Thyroid gland (tissue), 4 donors: ENCODE data around the gene CEP72. TPM values are rescaled to one million over a fixed set of nuclear protein-coding genes. Genes with fewer than 3 reads are reported as not detected.

Experiments
- DNase-seq, 2 donors: peaks; one replicate each; pipeline ENCODE4 v3.0.0-alpha.2; 2019
- H3K27ac ChIP-seq, 3 donors: fragments of 200-600 bp; sonication (generic); 1 replicate in 2 of 3; 2 replicates in 1 of 3; pipeline ENCODE4 v1.5.1; 2016 to 2019; ENCODE audit warnings: mild to moderate bottlenecking in 1 of 3, moderate library complexity in 1 of 3
- H3K27me3 ChIP-seq: fragments of 200-600 bp; sonication (generic); one replicate; pipeline ENCODE4 v1.5.1; 2019
- H3K36me3 ChIP-seq, 2 donors: fragments of 200-600 bp; sonication (generic); one replicate each; pipeline ENCODE4 v1.5.1; 2016 to 2019
- H3K4me1 ChIP-seq, 2 donors: fragments of 200-600 bp; sonication (generic); one replicate each; pipeline ENCODE4 v1.5.1; 2017 to 2019
- H3K4me3 ChIP-seq, 3 donors: fragments of 200-600 bp; sonication (generic); replicated peaks in 1 of 3; 1 replicate in 2 of 3; 2 replicates in 1 of 3; pipeline ENCODE4 v1.5.1; 2016; ENCODE audit warnings: mild to moderate bottlenecking in 1 of 3
- H3K9me3 ChIP-seq: fragments of 200-600 bp; sonication (generic); one replicate; pipeline ENCODE4 v1.5.1; 2017
- CTCF ChIP-seq, 6 experiments: fragments of 200-600 bp in 3 of 6; fragments of 450-650 bp in 3 of 6; sonication (generic) in 3 of 6; IDR thresholded peaks; one replicate each; pipeline ENCODE4 v1.5.1; 2016 to 2019; ENCODE audit warnings: antibody characterized with exemption in 6 of 6, mild to moderate bottlenecking in 2 of 6, inconsistent platforms in 1 of 6, moderate library complexity in 1 of 6
- POLR2A ChIP-seq, 2 donors: fragments of 450-650 bp; IDR thresholded peaks; one replicate each; pipeline ENCODE4 v1.6.1; 2017; ENCODE audit warnings: antibody characterized with exemption in 2 of 2, mild to moderate bottlenecking in 2 of 2, moderate library complexity in 1 of 2
- WGBS, 2 donors: methylation state at CpG; one replicate each; pipeline ENCODE4 v1.1.5; 2017; 5-methylcytosine and 5-hydroxymethylcytosine counted together
- intact Hi-C: fragments of 100-400 bp; cut with DNase I; formaldehyde crosslinking; loops from one replicate; pipeline ENCODE4 v1.15.1; 2023
- total RNA-seq, 4 donors: library from RNA; depleted of rRNA; stranded (reverse); fragments of >200 nt; gene quantifications; one replicate each; pipeline ENCODE4 v1.2.3, GENCODE V29; 2016

The CEP72 gene
- total RNA-seq, 4 donors from 2014 or later = 3.4 to 7.6 (median 4.6) TPM

GRCh38 chr5:594226-594860, 17.8 kb upstream of the CEP72 start:
- 35 to 40% methylated on average over 2 of the region's 2 CpGs for WGBS, 2 donors
- Histone ChIP-seq H3K4me1 (no peaks in the 10 kb centered on the region), H3K9me3 (no peaks in the 10 kb centered on the region), H3K4me3 (no peak overlapping the region), H3K27ac (no peak overlapping the region), H3K27me3 (no peaks in the 10 kb centered on the region), H3K36me3 (no peaks in the 10 kb centered on the region)
- intact Hi-C loops = no loop called here
- TF ChIP-seq CTCF (IDR thresholded peaks at IDR 0.05) (no peak), POLR2A (IDR thresholded peaks at IDR 0.05) (no peak)
- no peak for DNase-seq

GRCh38 chr5:595285-595875, 16.8 kb upstream of the CEP72 start:
- Histone ChIP-seq H3K27me3 (no peaks in the 10 kb centered on the region), H3K27ac (no peak overlapping the region), H3K9me3 (no peaks in the 10 kb centered on the region), H3K36me3 (no peaks in the 10 kb centered on the region), H3K4me1 (no peaks in the 10 kb centered on the region), H3K4me3 (no peak overlapping the region)
- intact Hi-C loops = no loop called here
- WGBS, 2 donors = 87 to 89% methylated on average over 3 of the region's 3 CpGs
- TF ChIP-seq POLR2A (IDR thresholded peaks at IDR 0.05) = no peak
- no peak for TF ChIP-seq CTCF (IDR thresholded peaks at IDR 0.05)
- no peak for DNase-seq

- Histone ChIP-seq H3K27ac (no peak overlapping the region), H3K4me3 (no peak overlapping the region), H3K4me1 (no peaks in the 10 kb centered on the region), H3K27me3 (no peaks in the 10 kb centered on the region), H3K9me3 (no peaks in the 10 kb centered on the region), H3K36me3 (no peaks in the 10 kb centered on the region)
- intact Hi-C loops = no loop called here
- TF ChIP-seq POLR2A (IDR thresholded peaks at IDR 0.05) (no peak), CTCF (IDR thresholded peaks at IDR 0.05) (no peak)
- DNase-seq = no peak
- WGBS, 2 donors = 52 to 56% methylated on average over 10 of the region's 10 CpGs
These were observed 14.1 kb upstream of the CEP72 start for GRCh38 chr5:597871-598563.

- intact Hi-C loops = no loop called here
- no peak for DNase-seq
- no peaks in the 10 kb centered on the region for H3K9me3 ChIP-seq
- H3K4me3 ChIP-seq = no peak overlapping the region
- H3K27me3 ChIP-seq = no peaks in the 10 kb centered on the region
- no peak for TF ChIP-seq POLR2A (IDR thresholded peaks at IDR 0.05)
- no peak for TF ChIP-seq CTCF (IDR thresholded peaks at IDR 0.05)
- H3K36me3 ChIP-seq = no peaks in the 10 kb centered on the region
- H3K4me1 ChIP-seq = no peaks in the 10 kb centered on the region
- H3K27ac ChIP-seq = no peak overlapping the region
- 54 to 66% methylated on average over 14 of the region's 14 CpGs for WGBS, 2 donors
These were observed 13.6 kb upstream of the CEP72 start for GRCh38 chr5:598564-598890.

- no peak for TF ChIP-seq POLR2A (IDR thresholded peaks at IDR 0.05)
- no peak for TF ChIP-seq CTCF (IDR thresholded peaks at IDR 0.05)
- no peak for DNase-seq
These were observed 11.1 kb upstream of the CEP72 start for GRCh38 chr5:600886-601541.

More at GRCh38 chr5:600886-601541, 11.1 kb upstream of the CEP72 start:
- Histone ChIP-seq H3K9me3 (no peaks in the 10 kb centered on the region), H3K4me3 (no peak overlapping the region), H3K27me3 (no peaks in the 10 kb centered on the region), H3K36me3 (no peaks in the 10 kb centered on the region), H3K27ac (no peak overlapping the region), H3K4me1 (no peaks in the 10 kb centered on the region)
- 80 to 89% methylated on average over 16 to 26 of the region's 26 CpGs for WGBS, 2 donors
- intact Hi-C loops = no loop called here
